SK-N-SH (cell line): ENCODE measurements around the gene SCD5. TPM values are rescaled to one million over a fixed set of nuclear protein-coding genes. Genes with fewer than 3 reads are reported as not detected.

Experiments
- CTCF ChIA-PET: fragments of 300-600, 350-600 bp; formaldehyde crosslinking; extraction: SDS; loops from one replicate; lab custom pipeline; 2021; lab: Yijun Ruan, JAX
- POLR2A ChIA-PET: fragments of 350-600 bp; sonication (Branson Sonifier 250); formaldehyde crosslinking; extraction: SDS; loops from one replicate; lab custom pipeline; 2020; ENCODE audit warnings: antibody characterized with exemption, inconsistent platforms; lab: Yijun Ruan, JAX
- DNase-seq: peaks from one replicate; pipeline ENCODE4 v3.0.0; 2012
- H2AFZ ChIP-seq: fragments of 200-600 bp; sonication (generic); 2 replicates; pipeline ENCODE4 v1.8.1; 2016; ENCODE audit warnings: antibody characterized with exemption, mild to moderate bottlenecking, low read depth
- H3F3A ChIP-seq: fragments of 200-600 bp; sonication (generic); replicated peaks from 2 replicates; pipeline ENCODE3; 2016; ENCODE audit warnings: antibody characterized with exemption, mild to moderate bottlenecking; ENCODE audit not compliant: insufficient read depth
- H3K27ac ChIP-seq, 2 experiments: fragments of 200-500 bp in 1 of 2; fragments of 200-600 bp in 1 of 2; sonication (Bioruptor generic) in 1 of 2; sonication (generic), shearing (Covaris generic) in 1 of 2; 2 replicates each; pipeline versions ENCODE4 v1.5.1 to v1.6.1; 2014 to 2016; ENCODE audit warnings: low read depth in 2 of 2, inconsistent platforms in 1 of 2, low read length in 1 of 2, mild to moderate bottlenecking in 1 of 2, mixed read lengths in 1 of 2
- H3K27me3 ChIP-seq: fragments of 200-600 bp; sonication (generic), shearing (Covaris generic); 2 replicates; pipeline ENCODE4 v1.6.1; 2016; ENCODE audit warnings: mixed run types; ENCODE audit not compliant: insufficient read depth
- H3K36me3 ChIP-seq, 2 experiments: fragments of 200-500 bp in 1 of 2; fragments of 200-600 bp in 1 of 2; sonication (Bioruptor generic) in 1 of 2; sonication (generic) in 1 of 2; replicated peaks in 1 of 2; 2 replicates each; pipeline versions ENCODE3 to v1.5.1; 2014 to 2016; ENCODE audit warnings: low read length in 1 of 2, mild to moderate bottlenecking in 1 of 2; ENCODE audit not compliant: insufficient read depth in 2 of 2, control insufficient read depth in 1 of 2
- H3K4me1 ChIP-seq, 2 experiments: fragments of 200-500 bp in 1 of 2; fragments of 200-600 bp in 1 of 2; sonication (Bioruptor generic) in 1 of 2; sonication (generic), shearing (Covaris generic) in 1 of 2; 2 replicates each; pipeline versions ENCODE4 v1.5.1 to v1.6.1; 2014 to 2016; ENCODE audit warnings: low read depth in 1 of 2, low read length in 1 of 2, mixed run types in 1 of 2; ENCODE audit not compliant: insufficient read depth in 2 of 2, control insufficient read depth in 1 of 2
- H3K4me2 ChIP-seq: fragments of 200-600 bp; sonication (generic), shearing (Covaris generic); 2 replicates; pipeline ENCODE4 v1.6.1; 2017; ENCODE audit warnings: mixed run types
- H3K4me3 ChIP-seq, 2 experiments: fragments of 200-500 bp in 1 of 2; fragments of 200-600 bp in 1 of 2; sonication (Bioruptor generic) in 1 of 2; sonication (generic), shearing (Covaris generic) in 1 of 2; 2 replicates each; pipeline versions ENCODE4 v1.5.1 to v1.8.1; 2014 to 2016; ENCODE audit warnings: low read depth in 2 of 2, inconsistent platforms in 1 of 2, low read length in 1 of 2, mild to moderate bottlenecking in 1 of 2, mixed read lengths in 1 of 2, moderate library complexity in 1 of 2
- H3K79me2 ChIP-seq: fragments of 200-600 bp; sonication (generic); 2 replicates; pipeline ENCODE4 v1.8.1; 2017; ENCODE audit warnings: mild to moderate bottlenecking; ENCODE audit not compliant: insufficient read depth
- H3K9ac ChIP-seq: fragments of 200-600 bp; sonication (generic); 2 replicates; pipeline ENCODE4 v1.6.1; 2017; ENCODE audit warnings: mixed run types
- H3K9me2 ChIP-seq: fragments of 200-600 bp; sonication (generic); 2 replicates; pipeline ENCODE4 v1.6.1; 2017; ENCODE audit warnings: mixed run types
- H3K9me3 ChIP-seq: fragments of 200-600 bp; sonication (generic); 2 replicates; pipeline ENCODE4 v1.6.1; 2017; ENCODE audit warnings: mixed run types, mild to moderate bottlenecking, moderate library complexity
- H4K20me1 ChIP-seq: fragments of 200-600 bp; sonication (generic); 2 replicates; pipeline ENCODE4 v1.6.1; 2017; ENCODE audit warnings: mild to moderate bottlenecking, mixed run types; ENCODE audit not compliant: insufficient read depth
- FOXM1 ChIP-seq: IDR thresholded peaks from 2 replicates; pipeline ENCODE4 v1.4.0; 2012; ENCODE audit warnings: low read depth, mild to moderate bottlenecking
- GABPA ChIP-seq: IDR thresholded peaks from 2 replicates; pipeline ENCODE4 v1.4.0; 2012; ENCODE audit warnings: low read depth, mild to moderate bottlenecking
- JUND ChIP-seq: IDR thresholded peaks from 2 replicates; pipeline ENCODE4 v1.4.0; 2012
- POLR2AphosphoS5 ChIP-seq: IDR thresholded peaks from 2 replicates; pipeline ENCODE4 v1.6.1; 2012; ENCODE audit warnings: low read depth, low read length
- REST ChIP-seq: IDR thresholded peaks from 2 replicates; pipeline ENCODE4 v1.6.1; 2012; ENCODE audit warnings: mild to moderate bottlenecking, low read depth, low read length, moderate library complexity
- RXRA ChIP-seq: IDR thresholded peaks from 2 replicates; pipeline ENCODE4 v1.4.0; 2012; ENCODE audit warnings: low read depth, mild to moderate bottlenecking, borderline replicate concordance
- SMC3 ChIP-seq: IDR thresholded peaks from 2 replicates; pipeline ENCODE4 v1.6.1; 2012; ENCODE audit warnings: low read depth, low read length, improper control_type of control experiment
- TEAD4 ChIP-seq: IDR thresholded peaks from 2 replicates; pipeline ENCODE4 v1.4.0; 2012; ENCODE audit warnings: mild to moderate bottlenecking, borderline replicate concordance; ENCODE audit not compliant: insufficient read depth
- WGBS: methylation state at CpG from one replicate; pipeline ENCODE4 v1.1.6; 2017; ENCODE audit warnings: low lambda C conversion rate; 5-methylcytosine and 5-hydroxymethylcytosine counted together
- polyA plus RNA-seq, 3 experiments: library from polyadenylated mRNA; depleted of rRNA; stranded (reverse); fragments of >200 nt; gene quantifications; 2 replicates each; pipeline ENCODE4 v1.2.3, GENCODE V29; 2012

The SCD5 gene
- polyA plus RNA-seq, 1 of the 3 experiments (the other 2 are of a cell fraction) = 23.7 TPM

- TF ChIP-seq REST = no peak
- TF ChIP-seq FOXM1 = no peak
- TF ChIP-seq GABPA = no peak
- no peak for TF ChIP-seq JUND
- no peak for TF ChIP-seq POLR2AphosphoS5
These were observed 194.1 kb downstream of the SCD5 start (continued) for GRCh38 chr4:82604522-82604921.

- Histone ChIP-seq H3K9me2 (no peaks in the 10 kb centered on the region), H3K9ac (no peak overlapping the region), H3K4me1 (no peaks in the 10 kb centered on the region), H2AFZ (no peak overlapping the region), H3K27ac (no peak overlapping the region), H3K4me3 (no peak overlapping the region), H4K20me1 (no peaks in the 10 kb centered on the region), H3K4me2 (no peak overlapping the region), H3F3A (no peaks in the 10 kb centered on the region), H3K79me2 (no peaks in the 10 kb centered on the region), H3K27me3 (no peaks in the 10 kb centered on the region), H3K36me3 (no peaks in the 10 kb centered on the region), H3K9me3 (no peaks in the 10 kb centered on the region)
- DNase-seq = no peak
- 60% methylated on average over 9 of the region's 9 CpGs for WGBS
- TF ChIP-seq REST (no peak), SMC3 (no peak), TEAD4 (no peak), FOXM1 (no peak), RXRA (no peak), JUND (no peak)
- ChIA-PET CTCF (interaction anchor here (0.9 kb wide), 1 partner anchor 15 kb away, joined by 3 read pairs; no protein-coding TSS in a partner anchor), POLR2A (no interaction called here)
These were observed 197.2 kb downstream of the SCD5 start for GRCh38 chr4:82601242-82602015.
